Activated naive CD4-positive, alpha-beta T cell treated with anti-CD3 and anti-CD28 coated beads, Interleukin-2, amount 10 ng/mL, durations not matched to agents 7 days and 5 days (primary cell): ENCODE data around the gene RNF157.

Source experiments
- CTCF ChIA-PET: fragments of 350-600 bp; sonication (Branson Sonifier 250); formaldehyde crosslinking; loops from one replicate; lab custom pipeline; 2021; ENCODE audit warnings: antibody characterized with exemption; lab: Charles Lee
- DNase-seq: peaks from one replicate; pipeline ENCODE4 v3.0.0-alpha.2; 2020
- H3K27ac Mint-ChIP-seq: one replicate; pipeline ENCODE4 v1.8.0; 2021; ENCODE audit warnings: mild to moderate bottlenecking, moderate library complexity, mixed read lengths
- H3K27me3 Mint-ChIP-seq: one replicate; pipeline ENCODE4 v1.8.0; 2021; ENCODE audit warnings: mild to moderate bottlenecking, mixed read lengths
- H3K36me3 Mint-ChIP-seq: one replicate; pipeline ENCODE4 v1.8.0; 2021; ENCODE audit warnings: mixed read lengths
- H3K4me1 Mint-ChIP-seq: one replicate; pipeline ENCODE4 v1.8.0; 2021; ENCODE audit warnings: mixed read lengths
- H3K4me3 Mint-ChIP-seq: one replicate; pipeline ENCODE4 v1.8.0; 2021; ENCODE audit warnings: mild to moderate bottlenecking, moderate library complexity, mixed read lengths
- H3K9me3 Mint-ChIP-seq: one replicate; pipeline ENCODE4 v1.8.0; 2021; ENCODE audit warnings: mixed read lengths

RNF157 gene

GRCh38 chr17:76121932-76122430, 118.3 kb downstream of the RNF157 start:
- Mint-ChIP-seq H3K4me1 (peaks cover 43% of the 10 kb centered on the region), H3K9me3 (no peaks in the 10 kb centered on the region), H3K36me3 (no peaks in the 10 kb centered on the region), H3K4me3 (no peak overlapping the region), H3K27me3 (peaks cover 5% of the 10 kb centered on the region), H3K27ac (peak overlapping the region; percentile 75)
- CTCF ChIA-PET, result interaction anchor here (0.5 to 11.0 kb wide), 17 partner anchors 11 to 168 kb away, joined by 3 to 215 read pairs (median 4); partner anchors contain the start of gene EXOC7
- no peak for DNase-seq

GRCh38 chr17:76120658-76121008, 119.7 kb downstream of the RNF157 start:
- H3K4me1 Mint-ChIP-seq, result peaks cover 30% of the 10 kb centered on the region
- H3K4me3 Mint-ChIP-seq, result no peak overlapping the region
- H3K9me3 Mint-ChIP-seq, result no peaks in the 10 kb centered on the region
- CTCF ChIA-PET, result interaction anchor here (0.7 to 11.0 kb wide), 21 partner anchors 14 to 181 kb away, joined by 3 to 215 read pairs (median 4); partner anchors contain the start of gene EXOC7
- H3K36me3 Mint-ChIP-seq, result no peaks in the 10 kb centered on the region
- peaks cover 5% of the 10 kb centered on the region for H3K27me3 Mint-ChIP-seq
- no peak for DNase-seq
- H3K27ac Mint-ChIP-seq, result no peak overlapping the region

- peaks cover 26% of the 10 kb centered on the region for H3K4me1 Mint-ChIP-seq
- H3K36me3 Mint-ChIP-seq, result no peaks in the 10 kb centered on the region
- no peaks in the 10 kb centered on the region for H3K9me3 Mint-ChIP-seq
- CTCF ChIA-PET, result interaction anchor here (0.8 to 11.0 kb wide), 8 partner anchors 62 to 266 kb away, joined by 3 to 215 read pairs (median 4); no protein-coding TSS in a partner anchor
- no peak overlapping the region for H3K27ac Mint-ChIP-seq
- DNase-seq, result no peak
- H3K4me3 Mint-ChIP-seq, result no peak overlapping the region
- peaks cover 10% of the 10 kb centered on the region for H3K27me3 Mint-ChIP-seq
Observed at GRCh38 chr17:76119409-76120371, 120.6 kb downstream of the RNF157 start.

GRCh38 chr17:76115138-76115754, 125.0 kb downstream of the RNF157 start:
- no peak overlapping the region for H3K27ac Mint-ChIP-seq
- H3K36me3 Mint-ChIP-seq, result no peaks in the 10 kb centered on the region
- DNase-seq, result no peak
- H3K27me3 Mint-ChIP-seq, result peaks cover 18% of the 10 kb centered on the region
- H3K4me1 Mint-ChIP-seq, result no peaks in the 10 kb centered on the region
- H3K9me3 Mint-ChIP-seq, result peaks cover 4% of the 10 kb centered on the region
- no peak overlapping the region for H3K4me3 Mint-ChIP-seq
- CTCF ChIA-PET, result interaction anchor here (0.8 to 2.4 kb wide), 3 partner anchors 101 to 185 kb away, joined by 3 to 23 read pairs (median 5); no protein-coding TSS in a partner anchor

GRCh38 chr17:76111956-76112355, 128.3 kb downstream of the RNF157 start:
- CTCF ChIA-PET, result interaction anchor here (1.6 to 1.8 kb wide), 2 partner anchors 98 to 168 kb away, joined by 4 to 6 read pairs; no protein-coding TSS in a partner anchor
- DNase-seq, result no peak
- H3K4me3 Mint-ChIP-seq, result no peak overlapping the region
- H3K36me3 Mint-ChIP-seq, result no peaks in the 10 kb centered on the region
- H3K27me3 Mint-ChIP-seq, result peaks cover 13% of the 10 kb centered on the region
- H3K9me3 Mint-ChIP-seq, result peaks cover 4% of the 10 kb centered on the region
- H3K27ac Mint-ChIP-seq, result no peak overlapping the region
- no peaks in the 10 kb centered on the region for H3K4me1 Mint-ChIP-seq

- CTCF ChIA-PET, result interaction anchor here (0.6 to 1.8 kb wide), 3 partner anchors 12 to 127 kb away, joined by 3 to 6 read pairs (median 4); no protein-coding TSS in a partner anchor
- Mint-ChIP-seq H3K4me3 (no peak overlapping the region), H3K27me3 (peaks cover 4% of the 10 kb centered on the region), H3K9me3 (no peaks in the 10 kb centered on the region), H3K4me1 (peaks cover 16% of the 10 kb centered on the region), H3K36me3 (peaks cover 5% of the 10 kb centered on the region), H3K27ac (no peak overlapping the region)
- no peak for DNase-seq
Observed at GRCh38 chr17:76107509-76107908, 132.8 kb downstream of the RNF157 start.

GRCh38 chr17:76106703-76107102, 133.6 kb downstream of the RNF157 start:
- no peak overlapping the region for H3K4me3 Mint-ChIP-seq

GRCh38 chr17:76104896-76105231, 135.4 kb downstream of the RNF157 start:
- H3K4me1 Mint-ChIP-seq, result peaks cover 29% of the 10 kb centered on the region
- H3K27me3 Mint-ChIP-seq, result no peaks in the 10 kb centered on the region
- H3K4me3 Mint-ChIP-seq, result peak overlapping the region; percentile 97
- H3K9me3 Mint-ChIP-seq, result no peaks in the 10 kb centered on the region
- H3K27ac Mint-ChIP-seq, result peak overlapping the region; percentile 62
- peaks cover 19% of the 10 kb centered on the region for H3K36me3 Mint-ChIP-seq
- no peak for DNase-seq
- CTCF ChIA-PET, result interaction anchor here (2.6 to 4.8 kb wide), 2 partner anchors 105 to 174 kb away, joined by 6 to 29 read pairs; no protein-coding TSS in a partner anchor

More at GRCh38 chr17:76106703-76107102, 133.6 kb downstream of the RNF157 start:
- peaks cover 6% of the 10 kb centered on the region for H3K36me3 Mint-ChIP-seq
- H3K27me3 Mint-ChIP-seq, result no peaks in the 10 kb centered on the region
- H3K9me3 Mint-ChIP-seq, result no peaks in the 10 kb centered on the region
- no peak overlapping the region for H3K27ac Mint-ChIP-seq
- CTCF ChIA-PET, result interaction anchor here (0.6 to 1.8 kb wide), 6 partner anchors 11 to 126 kb away, joined by 3 to 6 read pairs (median 4); no protein-coding TSS in a partner anchor
- no peak for DNase-seq
- peaks cover 22% of the 10 kb centered on the region for H3K4me1 Mint-ChIP-seq

- Mint-ChIP-seq H3K36me3 (peaks cover 25% of the 10 kb centered on the region), H3K9me3 (no peaks in the 10 kb centered on the region), H3K4me3 (peak overlapping the region; percentile 97), H3K27ac (peak overlapping the region; percentile 93), H3K4me1 (peaks cover 30% of the 10 kb centered on the region), H3K27me3 (no peaks in the 10 kb centered on the region)
- DNase-seq, result no peak
- CTCF ChIA-PET, result interaction anchor here (0.5 to 4.8 kb wide), 8 partner anchors 9 to 304 kb away, joined by 3 to 29 read pairs (median 4); no protein-coding TSS in a partner anchor
Observed at GRCh38 chr17:76104140-76104895, 136.0 kb downstream of the RNF157 start.

GRCh38 chr17:76103274-76104139, 136.8 kb downstream of the RNF157 start, which contains the start of gene EXOC7:
Gene EXOC7 (minus strand): TSS chr17:76103787. CDS start chr17:76103692, 95 bp downstream.
- CTCF ChIA-PET, result interaction anchor here (0.5 to 4.8 kb wide), 12 partner anchors 10 to 295 kb away, joined by 3 to 29 read pairs (median 4); no protein-coding TSS in a partner anchor
- no peaks in the 10 kb centered on the region for H3K27me3 Mint-ChIP-seq
- H3K36me3 Mint-ChIP-seq, result peaks cover 30% of the 10 kb centered on the region

GRCh38 chr17:76102944-76103273, 137.4 kb downstream of the RNF157 start:
- peaks cover 33% of the 10 kb centered on the region for H3K36me3 Mint-ChIP-seq
- peaks cover 30% of the 10 kb centered on the region for H3K4me1 Mint-ChIP-seq
- no peaks in the 10 kb centered on the region for H3K9me3 Mint-ChIP-seq
- CTCF ChIA-PET, result interaction anchor here (0.9 to 4.8 kb wide), 10 partner anchors 11 to 295 kb away, joined by 3 to 29 read pairs (median 4); no protein-coding TSS in a partner anchor
- peak overlapping the region; percentile 97 for H3K4me3 Mint-ChIP-seq
- H3K27me3 Mint-ChIP-seq, result no peaks in the 10 kb centered on the region
- DNase-seq, result no peak
- peak overlapping the region; percentile 93 for H3K27ac Mint-ChIP-seq

More at GRCh38 chr17:76103274-76104139, 136.8 kb downstream of the RNF157 start, which contains the start of gene EXOC7:
- peak; percentile 93 for DNase-seq
- Mint-ChIP-seq H3K4me1 (peaks cover 30% of the 10 kb centered on the region), H3K27ac (peak within 1 kb of the TSS; percentile 93), H3K4me3 (peak within 1 kb of the TSS; percentile 97), H3K9me3 (no peaks in the 10 kb centered on the region)

GRCh38 chr17:76097716-76098295, 142.5 kb downstream of the RNF157 start:
- no peak overlapping the region for H3K4me3 Mint-ChIP-seq
- peaks cover 17% of the 10 kb centered on the region for H3K4me1 Mint-ChIP-seq
- CTCF ChIA-PET, result no interaction called here
- no peak for DNase-seq
- no peaks in the 10 kb centered on the region for H3K27me3 Mint-ChIP-seq
- H3K27ac Mint-ChIP-seq, result no peak overlapping the region
- H3K9me3 Mint-ChIP-seq, result no peaks in the 10 kb centered on the region
- H3K36me3 Mint-ChIP-seq, result peaks cover 57% of the 10 kb centered on the region
